Type B pancreatic cell (in vitro differentiated cells): Measurements from ENCODE around the gene SUCLG2. TPM values are rescaled to one million over a fixed set of nuclear protein-coding genes. Genes with fewer than 3 reads are reported as not detected.

Source experiments
- DNase-seq: peaks from one replicate; pipeline ENCODE4 v3.0.0; 2021; ENCODE audit warnings: mixed read lengths; ENCODE audit not compliant: unreplicated experiment; ENCODE audit errors: extremely low spot score
- H3K27ac Mint-ChIP-seq: 2 replicates; pipeline ENCODE4 v1.8.0; 2021; ENCODE audit warnings: mild to moderate bottlenecking, mixed read lengths
- H3K27me3 Mint-ChIP-seq: 2 replicates; pipeline ENCODE4 v1.8.0; 2021; ENCODE audit warnings: mixed read lengths
- H3K36me3 Mint-ChIP-seq: 2 replicates; pipeline ENCODE4 v1.8.0; 2021; ENCODE audit warnings: mixed read lengths
- H3K4me1 Mint-ChIP-seq: one replicate; pipeline ENCODE4 v1.8.0; 2021; ENCODE audit warnings: mixed read lengths; ENCODE audit not compliant: unreplicated experiment
- H3K4me3 Mint-ChIP-seq: 2 replicates; pipeline ENCODE4 v1.8.0; 2021; ENCODE audit warnings: mild to moderate bottlenecking, mixed read lengths
- H3K9me3 Mint-ChIP-seq: 2 replicates; pipeline ENCODE4 v1.8.0; 2021; ENCODE audit warnings: mixed read lengths
- total RNA-seq: library from RNA; stranded (reverse); gene quantifications from 2 replicates; pipeline ENCODE4 v1.2.1, GENCODE V29; 2021; ENCODE audit warnings: low replicate concordance
- TF ChIP-seq, protein P1 (sequence below): fragments of 200-600 bp; sonication (generic); conservative IDR thresholded peaks from 2 replicates; pipeline ENCODE4 v1.5.0; 2021; ENCODE audit warnings: antibody characterized with exemption, mild to moderate bottlenecking

SUCLG2 gene
- total RNA-seq, 1 donor from 2014 or later = 42.8 TPM

DNA sequence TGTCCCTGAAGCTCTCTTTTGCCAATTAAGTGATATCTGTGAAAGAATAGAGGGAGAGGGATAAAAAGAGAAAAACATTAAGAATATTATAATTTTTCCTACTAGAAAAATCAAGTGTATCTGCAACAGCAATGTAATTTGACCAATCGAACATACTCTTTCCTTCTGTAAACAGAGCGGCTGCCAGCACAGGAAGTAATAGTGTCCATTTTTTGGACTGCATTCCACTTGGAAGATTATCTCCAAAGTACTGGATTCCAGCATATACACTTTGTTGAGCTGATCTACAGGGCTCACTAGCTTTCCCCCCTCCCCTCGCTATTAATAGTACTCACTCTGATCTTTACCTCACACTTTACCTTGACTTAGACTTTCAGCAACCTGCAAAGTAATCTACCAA, 90.4 kb downstream of the SUCLG2 start:
- H3K36me3 Mint-ChIP-seq = peaks cover 10% of the 10 kb centered on the region
- no peak for DNase-seq
- peaks cover 4% of the 10 kb centered on the region for H3K9me3 Mint-ChIP-seq
- no peak overlapping the region for H3K27ac Mint-ChIP-seq
- TF ChIP-seq, protein P1, sequence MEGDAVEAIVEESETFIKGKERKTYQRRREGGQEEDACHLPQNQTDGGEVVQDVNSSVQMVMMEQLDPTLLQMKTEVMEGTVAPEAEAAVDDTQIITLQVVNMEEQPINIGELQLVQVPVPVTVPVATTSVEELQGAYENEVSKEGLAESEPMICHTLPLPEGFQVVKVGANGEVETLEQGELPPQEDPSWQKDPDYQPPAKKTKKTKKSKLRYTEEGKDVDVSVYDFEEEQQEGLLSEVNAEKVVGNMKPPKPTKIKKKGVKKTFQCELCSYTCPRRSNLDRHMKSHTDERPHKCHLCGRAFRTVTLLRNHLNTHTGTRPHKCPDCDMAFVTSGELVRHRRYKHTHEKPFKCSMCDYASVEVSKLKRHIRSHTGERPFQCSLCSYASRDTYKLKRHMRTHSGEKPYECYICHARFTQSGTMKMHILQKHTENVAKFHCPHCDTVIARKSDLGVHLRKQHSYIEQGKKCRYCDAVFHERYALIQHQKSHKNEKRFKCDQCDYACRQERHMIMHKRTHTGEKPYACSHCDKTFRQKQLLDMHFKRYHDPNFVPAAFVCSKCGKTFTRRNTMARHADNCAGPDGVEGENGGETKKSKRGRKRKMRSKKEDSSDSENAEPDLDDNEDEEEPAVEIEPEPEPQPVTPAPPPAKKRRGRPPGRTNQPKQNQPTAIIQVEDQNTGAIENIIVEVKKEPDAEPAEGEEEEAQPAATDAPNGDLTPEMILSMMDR = no peak
- H3K27me3 Mint-ChIP-seq = no peaks in the 10 kb centered on the region
- peaks cover 12% of the 10 kb centered on the region for H3K4me1 Mint-ChIP-seq
- H3K4me3 Mint-ChIP-seq = no peak overlapping the region

DNA sequence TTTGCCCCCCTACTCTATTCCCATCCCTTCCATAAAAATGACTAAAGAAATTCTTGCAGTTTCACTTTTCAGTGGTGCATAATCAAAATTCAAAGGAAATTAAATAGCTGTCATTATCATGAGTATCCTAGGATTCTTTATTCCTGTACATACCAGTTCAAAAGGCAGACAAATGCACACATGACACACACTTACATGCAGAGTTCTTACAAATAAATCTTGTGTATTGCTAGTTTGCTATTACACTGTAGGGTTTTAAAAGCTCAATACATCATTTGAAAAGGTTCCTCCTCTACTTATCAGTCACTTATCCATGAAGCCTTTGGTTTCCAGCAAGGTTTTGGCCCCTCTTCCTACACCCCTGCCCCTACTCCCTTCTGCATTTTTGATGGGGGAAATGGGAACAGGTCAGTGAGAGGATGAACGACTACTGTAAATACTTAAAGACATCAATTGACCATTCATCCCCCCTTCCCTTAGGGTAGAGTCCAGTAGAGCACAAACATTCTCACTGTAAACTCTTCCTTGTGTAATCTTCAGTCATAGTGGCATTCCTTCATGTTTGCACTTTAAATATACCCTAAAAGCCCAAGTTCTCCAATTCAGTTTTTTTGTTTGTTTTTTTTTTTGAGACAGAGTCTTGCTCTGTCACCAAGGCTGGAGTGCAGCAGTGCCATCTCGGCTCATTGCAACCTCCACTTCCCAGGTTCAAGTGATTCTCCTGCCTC, 92.6 kb downstream of the SUCLG2 start:
- H3K36me3 Mint-ChIP-seq = peaks cover 5% of the 10 kb centered on the region
- peaks cover 8% of the 10 kb centered on the region for H3K4me1 Mint-ChIP-seq
- TF ChIP-seq, protein P1 = no peak
- H3K27me3 Mint-ChIP-seq = no peaks in the 10 kb centered on the region
- no peak overlapping the region for H3K27ac Mint-ChIP-seq
- DNase-seq = no peak
- no peaks in the 10 kb centered on the region for H3K9me3 Mint-ChIP-seq
- H3K4me3 Mint-ChIP-seq = no peak overlapping the region

DNA sequence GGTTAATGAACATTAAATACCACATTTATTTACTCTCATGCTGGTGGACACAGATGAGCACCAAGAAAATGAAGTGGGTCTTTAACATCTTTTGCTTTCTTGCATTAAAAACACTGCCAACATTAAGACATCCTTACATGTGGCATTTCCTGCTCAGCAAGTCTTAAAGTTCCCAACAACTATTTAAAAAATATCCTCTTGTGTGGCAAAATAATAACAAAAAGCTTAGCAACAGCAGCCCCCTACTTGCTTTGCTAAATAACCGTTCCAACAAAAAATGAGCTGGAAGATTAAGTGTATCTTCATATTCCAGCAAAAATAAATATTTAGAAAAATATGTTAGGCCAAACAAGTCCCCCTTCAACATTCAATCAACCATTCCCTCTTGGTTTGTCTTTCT, 93.1 kb downstream of the SUCLG2 start:
- no peak for DNase-seq
- H3K27ac Mint-ChIP-seq = no peak overlapping the region
- H3K27me3 Mint-ChIP-seq = no peaks in the 10 kb centered on the region
- TF ChIP-seq, protein P1 = no peak
- H3K4me3 Mint-ChIP-seq = no peak overlapping the region
- H3K4me1 Mint-ChIP-seq = peaks cover 8% of the 10 kb centered on the region
- no peaks in the 10 kb centered on the region for H3K9me3 Mint-ChIP-seq
- peaks cover 8% of the 10 kb centered on the region for H3K36me3 Mint-ChIP-seq

DNA sequence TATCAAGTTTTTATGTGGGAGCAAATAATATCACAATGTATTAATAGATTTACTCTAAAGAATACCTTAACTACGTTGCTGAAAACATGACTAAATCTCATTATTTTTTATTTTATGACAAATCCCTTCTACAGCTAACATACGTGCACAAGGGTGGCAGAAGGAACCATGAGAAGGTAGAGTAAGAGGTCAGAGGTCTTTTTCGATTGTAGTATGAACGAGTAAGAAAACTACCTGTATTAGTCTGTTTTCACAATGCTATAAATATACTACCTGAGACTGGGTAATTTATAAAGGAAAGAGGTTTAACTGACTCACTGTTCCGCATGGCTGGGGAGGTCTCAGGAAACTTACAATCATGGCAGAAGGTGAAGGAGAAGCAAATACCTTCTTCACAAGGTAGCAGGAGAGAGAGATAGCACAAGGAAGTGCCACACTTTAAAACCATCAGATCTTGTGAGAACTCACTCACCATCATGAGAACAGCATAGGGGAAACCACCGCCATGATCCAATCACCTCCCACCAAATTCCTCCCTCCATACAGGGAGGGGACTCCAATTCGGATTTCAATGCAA, 95.3 kb downstream of the SUCLG2 start:
- H3K4me1 Mint-ChIP-seq = peaks cover 8% of the 10 kb centered on the region

DNA sequence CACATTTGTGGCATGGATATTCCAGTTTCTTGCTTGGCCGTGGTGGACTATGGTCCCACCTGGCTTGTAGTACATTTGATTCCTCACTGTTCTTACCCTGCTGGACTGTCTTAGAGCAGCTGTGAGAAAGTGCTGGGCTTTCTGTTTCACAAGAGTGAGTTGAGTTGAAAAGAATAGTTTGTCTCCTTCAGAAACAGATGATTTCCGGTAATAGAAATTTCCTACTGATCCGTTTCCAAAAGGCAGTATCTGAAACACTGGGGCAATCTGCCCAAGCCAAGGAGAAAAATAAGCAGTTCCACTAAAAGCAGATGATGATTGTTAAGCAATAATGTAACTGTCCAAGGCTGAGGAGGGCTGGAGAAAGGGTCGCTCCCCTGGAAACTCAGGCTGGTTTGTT, 96.0 kb downstream of the SUCLG2 start:
- Mint-ChIP-seq H3K4me1 (peaks cover 8% of the 10 kb centered on the region), H3K4me3 (no peak overlapping the region), H3K9me3 (no peaks in the 10 kb centered on the region), H3K27me3 (no peaks in the 10 kb centered on the region), H3K36me3 (peaks cover 8% of the 10 kb centered on the region), H3K27ac (no peak overlapping the region)
- TF ChIP-seq, protein P1 = no peak
- no peak for DNase-seq

More for the DNA sequence above, 95.3 kb downstream of the SUCLG2 start:
- Mint-ChIP-seq H3K4me3 (no peak overlapping the region), H3K9me3 (no peaks in the 10 kb centered on the region), H3K27me3 (no peaks in the 10 kb centered on the region), H3K36me3 (peaks cover 8% of the 10 kb centered on the region), H3K27ac (no peak overlapping the region)
- no peak for DNase-seq
- TF ChIP-seq, protein P1 = no peak
